ENCODE measurements around the gene LRRC70. TPM values are rescaled to one million over a fixed set of nuclear protein-coding genes. Genes with fewer than 3 reads are reported as not detected.

Gene LRRC70
- total and polyA plus RNA-seq, 3 donors from 2014 or later, result 4.9 to 9.9 (median 9.0) TPM

DNA sequence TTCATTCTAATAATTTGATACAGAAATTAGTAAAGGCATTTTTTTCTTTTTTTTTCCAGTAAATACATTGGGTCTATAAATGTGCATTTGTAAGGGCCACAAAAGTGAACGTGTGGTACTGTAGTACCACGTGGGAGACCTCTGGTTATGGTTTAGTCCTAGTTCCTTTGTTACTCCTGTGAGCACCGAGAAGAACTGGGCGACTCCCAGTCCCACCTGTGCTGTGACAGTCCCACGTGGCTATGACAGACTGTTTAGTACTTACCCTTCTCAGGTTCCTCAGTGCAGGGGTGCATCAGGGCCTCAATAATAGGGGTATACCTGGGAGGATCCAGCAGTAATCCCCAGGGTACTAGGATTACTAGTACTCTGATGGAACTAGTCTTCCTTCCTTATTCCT, 49.3 kb downstream of the LRRC70 start:
- intact Hi-C loops (cut with DNase I; ENCODE audit: low total_unique reads), result no loop called here
- TF ChIP-seq POLR2A (IDR thresholded peaks at IDR 0.05) (no peak), CTCF (IDR thresholded peaks at IDR 0.05) (no peak)
- 78 to 84% methylated on average over 5 of the region's 5 CpGs for WGBS, 2 donors
- no peak for DNase-seq
- no peaks in the 10 kb centered on the region for H3K9me3 ChIP-seq
- H3K27ac ChIP-seq, result no peak overlapping the region
- no peaks in the 10 kb centered on the region for H3K27me3 ChIP-seq
- H3K36me3 ChIP-seq (ENCODE audit: low read depth, missing control alignments), result no peaks in the 10 kb centered on the region
- H3K4me3 ChIP-seq, result no peak overlapping the region
- no peaks in the 10 kb centered on the region for H3K4me1 ChIP-seq

Other genes with a start within 250 kb of the LRRC70 start
- gene DIMT1, start 174.9 kb upstream of the LRRC70 start, total RNA-seq, result 10 to 100 TPM; 19.3 to 22.5 TPM
- 20.3 TPM for gene DIMT1, start 174.9 kb upstream of the LRRC70 start, polyA plus RNA-seq (ENCODE audit: insufficient read depth, low read depth, low replicate concordance)
- gene IPO11, start 166.1 kb upstream of the LRRC70 start, total RNA-seq, result 10 to 100 TPM; 67.3 to 74.5 TPM
- gene IPO11, start 166.1 kb upstream of the LRRC70 start, polyA plus RNA-seq (ENCODE audit: insufficient read depth, low read depth, low replicate concordance), result 50.3 TPM

All from testis (tissue), 3 donors.